ENCODE data around the gene ZNF296. TPM values are rescaled to one million over a fixed set of nuclear protein-coding genes. Genes with fewer than 3 reads are reported as not detected.

The ZNF296 gene
- total and polyA plus RNA-seq, 2 of the 8 experiments (the other 6 are each of a cell fraction or from before 2014, with no cell fraction given) = 2.7 to 7.5 TPM

- no peak for TF ChIP-seq NRF1 (IDR thresholded peaks at IDR 0.05; ENCODE audit: low read depth, low read length)
- no peak for TF ChIP-seq BRCA1 (IDR thresholded peaks at IDR 0.05; ENCODE audit: low read depth, low read length)
- no peak for TF ChIP-seq TEAD4 (IDR thresholded peaks at IDR 0.05; ENCODE audit: low read depth, low read length)
- no peak for TF ChIP-seq EZH2 (IDR thresholded peaks at IDR 0.05; ENCODE audit: low read depth, low read length, severe bottlenecking)
- no peak for TF ChIP-seq KDM1A (IDR thresholded peaks at IDR 0.05; ENCODE audit: borderline replicate concordance, low read length)
Observed at GRCh38 chr19:45112111-45112827, 36.0 kb upstream of the ZNF296 start (continued).

Data from H1 (cell line).